H9 (cell line): ENCODE results near the gene BASP1. TPM values are rescaled to one million over a fixed set of nuclear protein-coding genes. Genes with fewer than 3 reads are reported as not detected.

Experiments used
- DNase-seq: peaks from one replicate; pipeline ENCODE4 v3.0.0-alpha.2; 2017
- H2AFZ ChIP-seq: one replicate; pipeline ENCODE4 v1.6.1; 2013; ENCODE audit warnings: mild to moderate bottlenecking, low read length, control low read depth, moderate library complexity
- H2AK5ac ChIP-seq: 2 replicates; pipeline ENCODE4 v1.6.1; 2013; ENCODE audit warnings: low read length, control low read depth, mixed read lengths; ENCODE audit not compliant: insufficient read length
- H2BK120ac ChIP-seq: one replicate; pipeline ENCODE4 v1.6.1; 2013; ENCODE audit warnings: low read depth, mild to moderate bottlenecking, low read length, control low read depth, inconsistent platforms; ENCODE audit not compliant: poor library complexity, severe bottlenecking
- H2BK12ac ChIP-seq: 2 replicates; pipeline ENCODE4 v1.6.1; 2013; ENCODE audit warnings: low read length, control low read depth, mixed read lengths, low read depth; ENCODE audit not compliant: insufficient read length
- H2BK15ac ChIP-seq: 2 replicates; pipeline ENCODE4 v1.6.1; 2013; ENCODE audit warnings: low read depth, low read length, control low read depth
- H2BK20ac ChIP-seq: one replicate; pipeline ENCODE4 v1.6.1; 2013; ENCODE audit warnings: low read depth, mild to moderate bottlenecking, low read length, control low read depth, inconsistent platforms; ENCODE audit not compliant: poor library complexity, severe bottlenecking
- H2BK5ac ChIP-seq: 2 replicates; pipeline ENCODE4 v1.6.1; 2013; ENCODE audit warnings: low read length, control low read depth, mixed read lengths; ENCODE audit not compliant: insufficient read length
- H3K14ac ChIP-seq: 2 replicates; pipeline ENCODE4 v1.6.1; 2013; ENCODE audit warnings: low read length, control low read depth; ENCODE audit not compliant: insufficient read depth
- H3K18ac ChIP-seq: 2 replicates; pipeline ENCODE4 v1.6.1; 2013; ENCODE audit warnings: low read depth, mild to moderate bottlenecking, mixed read lengths, low read length, control low read depth; ENCODE audit not compliant: insufficient read length
- H3K23ac ChIP-seq: 2 replicates; pipeline ENCODE4 v1.6.1; 2013; ENCODE audit warnings: low read length, control low read depth, mixed read lengths, low read depth; ENCODE audit not compliant: insufficient read length
- H3K23me2 ChIP-seq: 2 replicates; pipeline ENCODE4 v1.6.1; 2013; ENCODE audit warnings: low read depth, mild to moderate bottlenecking, mixed read lengths, low read length, control low read depth; ENCODE audit not compliant: insufficient read length, poor library complexity, severe bottlenecking
- H3K27ac ChIP-seq: 2 replicates; pipeline ENCODE4 v1.5.1; 2013; ENCODE audit warnings: low read length, control low read depth, mixed read lengths, low read depth; ENCODE audit not compliant: insufficient read length
- H3K27me3 ChIP-seq: 2 replicates; pipeline ENCODE4 v1.6.1; 2013; ENCODE audit warnings: low read length, control low read depth, inconsistent platforms; ENCODE audit not compliant: insufficient read depth
- H3K4ac ChIP-seq: 2 replicates; pipeline ENCODE4 v1.6.1; 2013; ENCODE audit warnings: low read depth, mild to moderate bottlenecking, control low read depth, inconsistent platforms, low read length, moderate library complexity
- H3K4me1 ChIP-seq: 2 replicates; pipeline ENCODE4 v1.6.1; 2013; ENCODE audit warnings: low read length, control low read depth, inconsistent platforms; ENCODE audit not compliant: insufficient read depth
- H3K4me2 ChIP-seq: 2 replicates; pipeline ENCODE4 v1.6.1; 2013; ENCODE audit warnings: low read length, control low read depth, mixed read lengths; ENCODE audit not compliant: insufficient read length, insufficient read depth
- H3K56ac ChIP-seq: 2 replicates; pipeline ENCODE4 v1.6.1; 2013; ENCODE audit warnings: low read depth, mild to moderate bottlenecking, mixed read lengths, low read length, control low read depth; ENCODE audit not compliant: insufficient read length
- H3K79me1 ChIP-seq: 2 replicates; pipeline ENCODE4 v1.6.1; 2013; ENCODE audit warnings: low read depth, mild to moderate bottlenecking, moderate library complexity, low read length, control low read depth, inconsistent platforms; ENCODE audit not compliant: insufficient read depth, poor library complexity, severe bottlenecking
- H3K79me2 ChIP-seq: 2 replicates; pipeline ENCODE4 v1.6.1; 2013; ENCODE audit warnings: low read length, control low read depth, inconsistent platforms; ENCODE audit not compliant: insufficient read depth
- H3K9ac ChIP-seq: 2 replicates; pipeline ENCODE4 v1.6.1; 2013; ENCODE audit warnings: low read length, control low read depth, mixed read lengths; ENCODE audit not compliant: insufficient read length; ENCODE audit errors: extremely low read depth
- H3K9me3 ChIP-seq: one replicate; pipeline ENCODE4 v1.6.1; 2013; ENCODE audit warnings: low read depth, low read length, inconsistent platforms; ENCODE audit not compliant: control insufficient read depth
- H3T11ph ChIP-seq: one replicate; pipeline ENCODE4 v1.6.1; 2013; ENCODE audit warnings: mild to moderate bottlenecking, low read length, control low read depth, inconsistent platforms
- H4K20me1 ChIP-seq: one replicate; pipeline ENCODE4 v1.6.1; 2013; ENCODE audit not compliant: control insufficient read depth, insufficient read length, insufficient read depth
- H4K5ac ChIP-seq: 2 replicates; pipeline ENCODE4 v1.6.1; 2013; ENCODE audit warnings: low read depth, mild to moderate bottlenecking, mixed read lengths, low read length, control low read depth; ENCODE audit not compliant: insufficient read length
- H4K8ac ChIP-seq: replicated peaks from 2 replicates; pipeline ENCODE4 v1.6.1; 2013; ENCODE audit warnings: low read length, control low read depth, mixed read lengths, low read depth; ENCODE audit not compliant: insufficient read length
- H4K91ac ChIP-seq: 2 replicates; pipeline ENCODE4 v1.6.1; 2013; ENCODE audit warnings: low read depth, mild to moderate bottlenecking, moderate library complexity, mixed read lengths, low read length, control low read depth; ENCODE audit not compliant: insufficient read length
- H3K27ac Mint-ChIP-seq, 3 experiments: 2 replicates in 2 of 3; 3 replicates in 1 of 3; pipeline ENCODE4 v1.8.0; 2020 to 2021; ENCODE audit warnings: mixed read lengths in 3 of 3, mild to moderate bottlenecking in 1 of 3, moderate library complexity in 1 of 3
- H3K27me3 Mint-ChIP-seq: 2 replicates; pipeline ENCODE4 v1.8.0; 2021; ENCODE audit warnings: low read depth, mild to moderate bottlenecking, moderate library complexity, mixed read lengths
- H3K36me3 Mint-ChIP-seq, 3 experiments: 2 replicates in 2 of 3; 3 replicates in 1 of 3; pipeline ENCODE4 v1.8.0; 2020 to 2021; ENCODE audit warnings: low read depth in 3 of 3, mixed read lengths in 3 of 3; ENCODE audit not compliant: insufficient read depth in 1 of 3
- H3K4me1 Mint-ChIP-seq, 2 experiments: 2 replicates each; pipeline ENCODE4 v1.8.0; 2020; ENCODE audit warnings: mixed read lengths in 2 of 2
- H3K4me3 Mint-ChIP-seq, 2 experiments: 2 replicates in 1 of 2; 3 replicates in 1 of 2; pipeline ENCODE4 v1.8.0; 2020 to 2021; ENCODE audit warnings: mild to moderate bottlenecking in 2 of 2, mixed read lengths in 2 of 2, moderate library complexity in 1 of 2
- H3K9me3 Mint-ChIP-seq, 2 experiments: 2 replicates in 1 of 2; 3 replicates in 1 of 2; pipeline ENCODE4 v1.8.0; 2020; ENCODE audit warnings: mild to moderate bottlenecking in 2 of 2, mixed read lengths in 2 of 2, moderate library complexity in 1 of 2
- WGBS: extraction: QIAGEN DNeasy Blood & Tissue Kit; methylation state at CpG from one replicate; pipeline ENCODE4 v1.1.7; 2013; ENCODE audit warnings: missing lambda C conversion rate, low lambda C conversion rate, mixed read lengths; ENCODE audit not compliant: insufficient read length; ENCODE audit errors: extremely low coverage; 5-methylcytosine and 5-hydroxymethylcytosine counted together
- total RNA-seq: library from RNA; stranded (reverse); gene quantifications from 2 replicates; pipeline ENCODE4 v1.2.1, GENCODE V29; 2021
- TF ChIP-seq, protein P1 (sequence below): fragments of 200-600 bp; sonication (generic); conservative IDR thresholded peaks from 3 replicates; pipeline ENCODE4 v1.8.0; 2021; ENCODE audit warnings: antibody characterized with exemption, mild to moderate bottlenecking

The BASP1 gene
- total RNA-seq, 1 experiment from 2014 or later, result 180 TPM

GRCh38 chr5:17204133-17204489 lies 13.3 kb upstream of the BASP1 start:
- H3K27ac ChIP-seq, result no peak overlapping the region

More at GRCh38 chr5:17204133-17204489, 13.3 kb upstream of the BASP1 start:
- Mint-ChIP-seq H3K9me3 (no peaks in the 10 kb centered on the region; a peak in 1 of 5 replicates), H3K27ac (peak overlapping the region in 1 of 3 experiments; percentile 6; a peak in 2 of 7 replicates), H3K27me3 (no peaks in the 10 kb centered on the region), H3K4me3 (no peak overlapping the region), H3K36me3 (peaks cover 0 to 13% (median 0%) of the 10 kb centered on the region in 3 experiments; a peak in 4 of 7 replicates), H3K4me1 (peaks cover 14 to 18% of the 10 kb centered on the region in 2 experiments)
- no peak overlapping the region for H3K56ac ChIP-seq
- TF ChIP-seq, protein P1, sequence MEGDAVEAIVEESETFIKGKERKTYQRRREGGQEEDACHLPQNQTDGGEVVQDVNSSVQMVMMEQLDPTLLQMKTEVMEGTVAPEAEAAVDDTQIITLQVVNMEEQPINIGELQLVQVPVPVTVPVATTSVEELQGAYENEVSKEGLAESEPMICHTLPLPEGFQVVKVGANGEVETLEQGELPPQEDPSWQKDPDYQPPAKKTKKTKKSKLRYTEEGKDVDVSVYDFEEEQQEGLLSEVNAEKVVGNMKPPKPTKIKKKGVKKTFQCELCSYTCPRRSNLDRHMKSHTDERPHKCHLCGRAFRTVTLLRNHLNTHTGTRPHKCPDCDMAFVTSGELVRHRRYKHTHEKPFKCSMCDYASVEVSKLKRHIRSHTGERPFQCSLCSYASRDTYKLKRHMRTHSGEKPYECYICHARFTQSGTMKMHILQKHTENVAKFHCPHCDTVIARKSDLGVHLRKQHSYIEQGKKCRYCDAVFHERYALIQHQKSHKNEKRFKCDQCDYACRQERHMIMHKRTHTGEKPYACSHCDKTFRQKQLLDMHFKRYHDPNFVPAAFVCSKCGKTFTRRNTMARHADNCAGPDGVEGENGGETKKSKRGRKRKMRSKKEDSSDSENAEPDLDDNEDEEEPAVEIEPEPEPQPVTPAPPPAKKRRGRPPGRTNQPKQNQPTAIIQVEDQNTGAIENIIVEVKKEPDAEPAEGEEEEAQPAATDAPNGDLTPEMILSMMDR, result no peak
- no peak overlapping the region for H3K9ac ChIP-seq
- H3K23me2 ChIP-seq, result no peaks in the 10 kb centered on the region
- no peak overlapping the region for H2AK5ac ChIP-seq
- no peak overlapping the region for H3K23ac ChIP-seq
- no CpG with 5 or more reads among the region's 6 CpGs for WGBS
- H2BK12ac ChIP-seq, result no peak overlapping the region
- H3K27me3 ChIP-seq, result no peaks in the 10 kb centered on the region
- H4K20me1 ChIP-seq, result no peaks in the 10 kb centered on the region
- DNase-seq, result no peak
- no peak overlapping the region for H2BK15ac ChIP-seq
- H4K91ac ChIP-seq, result no peak overlapping the region
- H2BK20ac ChIP-seq, result no peak overlapping the region
- H3K4me1 ChIP-seq, result no peaks in the 10 kb centered on the region; the same call in none of the 2 replicates
- H3K79me1 ChIP-seq, result no peaks in the 10 kb centered on the region
- no peak overlapping the region for H3K4me2 ChIP-seq
- H4K5ac ChIP-seq, result no peak overlapping the region
- H2BK120ac ChIP-seq, result no peak overlapping the region
- H3K79me2 ChIP-seq, result no peaks in the 10 kb centered on the region
- no peak overlapping the region for H2AFZ ChIP-seq
- H3K18ac ChIP-seq, result no peak overlapping the region
- no peak overlapping the region for H3T11ph ChIP-seq
- no peak overlapping the region for H2BK5ac ChIP-seq
- no peak overlapping the region for H4K8ac ChIP-seq
- no peak overlapping the region for H3K14ac ChIP-seq
- H3K9me3 ChIP-seq, result no peaks in the 10 kb centered on the region
- no peak overlapping the region for H3K4ac ChIP-seq
